CD14-positive monocyte (primary cell): ENCODE data around the gene SARS1. TPM values are rescaled to one million over a fixed set of nuclear protein-coding genes. Genes with fewer than 3 reads are reported as not detected.

Experiments used
- DNase-seq, 3 donors: peaks; one replicate each; pipeline ENCODE4 v3.0.0-alpha.2; 2011 to 2022
- H2AFZ ChIP-seq: 2 replicates; pipeline ENCODE4 v1.6.0; 2012; ENCODE audit warnings: mild to moderate bottlenecking, low read depth, low read length, inconsistent platforms; ENCODE audit not compliant: insufficient read depth, poor library complexity, severe bottlenecking
- H3K27ac ChIP-seq, 2 donors: 1 replicate in 1 of 2; 2 replicates in 1 of 2; pipeline ENCODE4 v1.5.1; 2012 to 2013; ENCODE audit warnings: low read length in 2 of 2, control low read depth in 1 of 2, inconsistent platforms in 1 of 2, low read depth in 1 of 2, mild to moderate bottlenecking in 1 of 2
- H3K27me3 ChIP-seq, 2 donors: one replicate each; pipeline versions ENCODE4 v1.6.0 to v1.6.1; 2011 to 2013; ENCODE audit warnings: low read length in 2 of 2; ENCODE audit not compliant: control insufficient read depth in 2 of 2, insufficient read depth in 2 of 2
- H3K36me3 ChIP-seq, 2 donors: replicated peaks in 1 of 2; 1 replicate in 1 of 2; 2 replicates in 1 of 2; pipeline versions ENCODE4 v1.5.1 to v1.6.1; 2012 to 2013; ENCODE audit warnings: low read length in 2 of 2, control low read depth in 1 of 2, inconsistent platforms in 1 of 2, mild to moderate bottlenecking in 1 of 2; ENCODE audit not compliant: insufficient read depth in 2 of 2, control insufficient read depth in 1 of 2
- H3K4me1 ChIP-seq, 2 donors: 1 replicate in 1 of 2; 2 replicates in 1 of 2; pipeline versions ENCODE4 v1.5.1 to v1.6.1; 2012 to 2013; ENCODE audit warnings: low read length in 2 of 2, control low read depth in 1 of 2, inconsistent platforms in 1 of 2, mild to moderate bottlenecking in 1 of 2, moderate library complexity in 1 of 2; ENCODE audit not compliant: insufficient read depth in 2 of 2, control insufficient read depth in 1 of 2
- H3K4me2 ChIP-seq: replicated peaks from 2 replicates; pipeline ENCODE3; 2012; ENCODE audit warnings: low read length, moderate library complexity, mild to moderate bottlenecking; ENCODE audit not compliant: poor library complexity, severe bottlenecking; ENCODE audit errors: extremely low read depth
- H3K4me3 ChIP-seq, 3 experiments: fragments of 200-600 bp in 1 of 3; sonication (generic) in 1 of 3; replicated peaks in 1 of 3; 1 replicate in 2 of 3; 2 replicates in 1 of 3; pipeline ENCODE4 v1.5.1; 2011 to 2013; ENCODE audit warnings: low read length in 3 of 3, mild to moderate bottlenecking in 3 of 3, control low read depth in 2 of 3, low read depth in 2 of 3, inconsistent platforms in 1 of 3, moderate library complexity in 1 of 3
- H3K79me2 ChIP-seq: 2 replicates; pipeline ENCODE4 v1.6.0; 2012; ENCODE audit warnings: mild to moderate bottlenecking, control low read depth, inconsistent platforms, low read length, moderate library complexity; ENCODE audit not compliant: insufficient read depth
- H3K9ac ChIP-seq: 2 replicates; pipeline ENCODE4 v1.6.0; 2017; ENCODE audit warnings: low read length, mild to moderate bottlenecking; ENCODE audit not compliant: insufficient read depth, poor library complexity, severe bottlenecking
- H3K9me3 ChIP-seq, 2 donors: replicated peaks in 1 of 2; 1 replicate in 1 of 2; 2 replicates in 1 of 2; pipeline versions ENCODE4 v1.5.1 to v1.6.1; 2012 to 2013; ENCODE audit warnings: low read length in 2 of 2, control low read depth in 1 of 2; ENCODE audit not compliant: control insufficient read depth in 1 of 2, insufficient read depth in 1 of 2
- H4K20me1 ChIP-seq: 2 replicates; pipeline ENCODE4 v1.6.0; 2012; ENCODE audit warnings: mild to moderate bottlenecking, low read length, control low read depth, moderate library complexity; ENCODE audit not compliant: insufficient read depth
- H3K27ac Mint-ChIP-seq, 7 donors: one replicate each; pipeline ENCODE4 v1.8.0; 2020; ENCODE audit warnings: mild to moderate bottlenecking in 7 of 7, mixed read lengths in 7 of 7, moderate library complexity in 6 of 7, inconsistent platforms in 2 of 7
- H3K27me3 Mint-ChIP-seq, 3 donors: one replicate each; pipeline ENCODE4 v1.8.0; 2021 to 2022; ENCODE audit warnings: low read depth in 3 of 3, mild to moderate bottlenecking in 3 of 3, mixed read lengths in 3 of 3, moderate library complexity in 3 of 3, inconsistent platforms in 1 of 3
- H3K36me3 Mint-ChIP-seq, 2 donors: one replicate each; pipeline ENCODE4 v1.8.0; 2020; ENCODE audit warnings: mixed read lengths in 2 of 2, inconsistent platforms in 1 of 2, mild to moderate bottlenecking in 1 of 2
- H3K4me1 Mint-ChIP-seq: one replicate; pipeline ENCODE4 v1.8.0; 2020; ENCODE audit warnings: mild to moderate bottlenecking, mixed read lengths
- H3K4me3 Mint-ChIP-seq, 2 donors: one replicate each; pipeline ENCODE4 v1.8.0; 2020; ENCODE audit warnings: mild to moderate bottlenecking in 2 of 2, mixed read lengths in 2 of 2, moderate library complexity in 1 of 2
- H3K9me3 Mint-ChIP-seq, 7 donors: one replicate each; pipeline ENCODE4 v1.8.0; 2020 to 2022; ENCODE audit warnings: mixed read lengths in 7 of 7, mild to moderate bottlenecking in 6 of 7, moderate library complexity in 6 of 7, inconsistent platforms in 2 of 7
- CTCF ChIP-seq: fragments of 200-600 bp; IDR thresholded peaks from one replicate; pipeline ENCODE4 v1.8.0; 2022; ENCODE audit warnings: antibody characterized with exemption, mild to moderate bottlenecking
- WGBS: methylation state at CpG from one replicate; pipeline ENCODE4 v1.1.5; 2013; ENCODE audit warnings: missing lambda C conversion rate; ENCODE audit not compliant: insufficient coverage; 5-methylcytosine and 5-hydroxymethylcytosine counted together
- intact Hi-C, 2 donors: fragments of 100-400 bp; cut with micrococcal nuclease; formaldehyde crosslinking; loops; one replicate each; pipeline versions ENCODE4 v1.15.0 to v1.15.1; 2023
- polyA plus RNA-seq, 3 donors: library from polyadenylated mRNA; depleted of rRNA in 1 of 3; unstranded in 2 of 3; stranded (reverse) in 1 of 3; fragments of 300-500 nt in 2 of 3; fragments of >200 nt in 1 of 3; fragmentation: Illumina TruSeq in 2 of 3; gene quantifications; 1 replicate in 2 of 3; 2 replicates in 1 of 3; pipeline ENCODE4 v1.2.3, GENCODE V29; 2012 to 2021

SARS1 gene
- polyA plus RNA-seq, 3 donors = 70.1 to 107 (median 99.1) TPM

GRCh38 chr1:109240158-109241152, 26.7 kb downstream of the SARS1 start:
- Mint-ChIP-seq H3K9me3 (peaks cover 0 to 4% (median 0%) of the 10 kb centered on the region in 7 donors), H3K27ac (no peak overlapping the region), H3K4me1 (peaks cover 10% of the 10 kb centered on the region), H3K4me3 (peak overlapping the region in 1 of 2 donors; percentile 43), H3K36me3 (peaks cover 35 to 38% of the 10 kb centered on the region in 2 donors), H3K27me3 (peaks cover 30 to 40% (median 36%) of the 10 kb centered on the region in 3 donors)
- Histone ChIP-seq H3K4me2 (no peak overlapping the region), H2AFZ (no peak overlapping the region), H3K27me3 (peaks cover 7 to 24% of the 10 kb centered on the region in 2 donors), H3K9ac (no peak overlapping the region), H3K4me1 (no peaks in the 10 kb centered on the region), H3K27ac (no peak overlapping the region), H3K9me3 (no peaks in the 10 kb centered on the region), H3K36me3 (peaks cover 35 to 41% of the 10 kb centered on the region in 2 donors), H3K79me2 (no peaks in the 10 kb centered on the region), H4K20me1 (peaks cover 3% of the 10 kb centered on the region), H3K4me3 (no peak overlapping the region)
- no peak for TF ChIP-seq CTCF
- intact Hi-C loops = no loop called here
- no peak for DNase-seq
- 60% methylated on average over 24 of the region's 26 CpGs for WGBS

GRCh38 chr1:109241344-109241743, 27.6 kb downstream of the SARS1 start:
- peaks cover 26 to 32% of the 10 kb centered on the region in 2 donors for H3K36me3 ChIP-seq
- no peak overlapping the region for H3K4me3 ChIP-seq
- intact Hi-C loops = no loop called here
- peaks cover 30 to 40% (median 40%) of the 10 kb centered on the region in 3 donors for H3K27me3 Mint-ChIP-seq
- peaks cover 7 to 24% of the 10 kb centered on the region in 2 donors for H3K27me3 ChIP-seq
- H3K79me2 ChIP-seq = no peaks in the 10 kb centered on the region
- no peak for TF ChIP-seq CTCF
- H3K9me3 Mint-ChIP-seq = peaks cover 0 to 4% (median 0%) of the 10 kb centered on the region in 7 donors
- peaks cover 26 to 29% of the 10 kb centered on the region in 2 donors for H3K36me3 Mint-ChIP-seq
- no peak for DNase-seq
- H2AFZ ChIP-seq = no peak overlapping the region
- H3K4me1 ChIP-seq = no peaks in the 10 kb centered on the region
- H3K4me1 Mint-ChIP-seq = peaks cover 10% of the 10 kb centered on the region
- no peak overlapping the region for H3K4me2 ChIP-seq
- no peak overlapping the region for H3K27ac Mint-ChIP-seq
- no peaks in the 10 kb centered on the region for H3K9me3 ChIP-seq
- no peak overlapping the region for H3K27ac ChIP-seq
- peaks cover 3% of the 10 kb centered on the region for H4K20me1 ChIP-seq
- peak overlapping the region in 1 of 2 donors; percentile 43 for H3K4me3 Mint-ChIP-seq
- H3K9ac ChIP-seq = no peak overlapping the region
- WGBS = 22% methylated on average over 3 of the region's 6 CpGs
